GM12873 (cell line): ENCODE measurements around the gene DCLRE1A.

ENCODE experiments used
- TF ChIP-seq, protein P1 (sequence below): IDR thresholded peaks from 2 replicates; pipeline ENCODE4 v1.5.1; 2012; ENCODE audit warnings: low read depth, mild to moderate bottlenecking, moderate library complexity, low read length, control low read depth; ENCODE audit not compliant: insufficient read depth; ENCODE audit errors: missing control alignments

The DCLRE1A gene

DNA sequence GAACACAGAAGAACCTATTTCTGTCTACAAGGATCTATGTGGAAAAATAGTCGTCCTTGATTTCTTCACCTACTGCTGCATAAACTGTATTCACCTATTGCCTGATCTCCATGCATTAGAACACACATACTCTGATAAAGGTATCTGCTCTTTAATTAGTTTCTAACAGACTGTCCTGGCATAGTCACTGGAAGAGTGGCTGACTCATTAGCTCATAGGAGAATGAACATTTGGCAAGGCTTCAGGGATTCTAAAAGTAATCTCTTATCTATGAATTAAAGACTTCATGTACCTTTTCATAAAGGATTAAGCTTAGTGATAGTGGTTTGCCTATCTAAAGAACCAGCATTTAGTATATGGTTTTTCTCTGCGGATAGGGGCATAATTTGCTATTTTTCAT, 4.7 kb upstream of the DCLRE1A start:
- TF ChIP-seq, protein P1, sequence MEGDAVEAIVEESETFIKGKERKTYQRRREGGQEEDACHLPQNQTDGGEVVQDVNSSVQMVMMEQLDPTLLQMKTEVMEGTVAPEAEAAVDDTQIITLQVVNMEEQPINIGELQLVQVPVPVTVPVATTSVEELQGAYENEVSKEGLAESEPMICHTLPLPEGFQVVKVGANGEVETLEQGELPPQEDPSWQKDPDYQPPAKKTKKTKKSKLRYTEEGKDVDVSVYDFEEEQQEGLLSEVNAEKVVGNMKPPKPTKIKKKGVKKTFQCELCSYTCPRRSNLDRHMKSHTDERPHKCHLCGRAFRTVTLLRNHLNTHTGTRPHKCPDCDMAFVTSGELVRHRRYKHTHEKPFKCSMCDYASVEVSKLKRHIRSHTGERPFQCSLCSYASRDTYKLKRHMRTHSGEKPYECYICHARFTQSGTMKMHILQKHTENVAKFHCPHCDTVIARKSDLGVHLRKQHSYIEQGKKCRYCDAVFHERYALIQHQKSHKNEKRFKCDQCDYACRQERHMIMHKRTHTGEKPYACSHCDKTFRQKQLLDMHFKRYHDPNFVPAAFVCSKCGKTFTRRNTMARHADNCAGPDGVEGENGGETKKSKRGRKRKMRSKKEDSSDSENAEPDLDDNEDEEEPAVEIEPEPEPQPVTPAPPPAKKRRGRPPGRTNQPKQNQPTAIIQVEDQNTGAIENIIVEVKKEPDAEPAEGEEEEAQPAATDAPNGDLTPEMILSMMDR, result no peak

DNA sequence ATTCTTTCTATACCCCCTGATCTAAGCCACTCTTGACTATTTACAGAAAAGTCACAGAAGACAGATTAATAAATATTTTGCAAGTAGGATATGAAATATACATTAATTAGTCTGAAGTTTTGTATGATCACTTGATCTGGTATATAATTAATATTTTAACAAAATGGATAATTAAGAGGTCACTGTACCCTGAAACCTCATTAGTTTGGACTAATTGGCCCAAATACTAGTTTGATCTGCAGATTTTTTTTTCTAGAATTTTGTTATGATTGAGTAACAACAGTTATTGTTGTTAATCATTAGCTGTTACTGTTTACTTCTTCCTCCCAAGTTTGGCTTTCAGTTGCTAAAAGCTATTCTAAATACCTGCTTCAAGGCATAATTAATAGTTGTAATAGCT, 3.3 kb upstream of the DCLRE1A start:
- TF ChIP-seq, protein P1, result no peak

DNA sequence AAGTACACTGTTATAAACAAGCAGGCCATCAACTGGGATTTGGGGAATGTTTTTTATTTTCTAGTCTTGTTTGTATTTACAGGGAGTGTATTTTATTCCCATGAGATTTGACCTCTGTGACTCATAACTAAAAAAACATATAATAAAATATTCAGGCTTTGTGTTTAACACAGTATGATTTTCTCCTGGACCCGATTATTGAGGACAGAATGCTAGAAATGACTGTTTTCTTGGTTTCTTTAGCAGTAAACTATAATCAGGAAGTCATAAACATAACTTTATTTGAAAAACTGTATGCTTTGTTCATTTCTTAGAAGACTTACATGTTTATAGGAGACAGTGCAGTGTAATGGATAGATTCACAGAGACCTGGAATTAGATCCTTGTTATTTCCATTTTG, 2.7 kb upstream of the DCLRE1A start:
- TF ChIP-seq, protein P1, result no peak

DNA sequence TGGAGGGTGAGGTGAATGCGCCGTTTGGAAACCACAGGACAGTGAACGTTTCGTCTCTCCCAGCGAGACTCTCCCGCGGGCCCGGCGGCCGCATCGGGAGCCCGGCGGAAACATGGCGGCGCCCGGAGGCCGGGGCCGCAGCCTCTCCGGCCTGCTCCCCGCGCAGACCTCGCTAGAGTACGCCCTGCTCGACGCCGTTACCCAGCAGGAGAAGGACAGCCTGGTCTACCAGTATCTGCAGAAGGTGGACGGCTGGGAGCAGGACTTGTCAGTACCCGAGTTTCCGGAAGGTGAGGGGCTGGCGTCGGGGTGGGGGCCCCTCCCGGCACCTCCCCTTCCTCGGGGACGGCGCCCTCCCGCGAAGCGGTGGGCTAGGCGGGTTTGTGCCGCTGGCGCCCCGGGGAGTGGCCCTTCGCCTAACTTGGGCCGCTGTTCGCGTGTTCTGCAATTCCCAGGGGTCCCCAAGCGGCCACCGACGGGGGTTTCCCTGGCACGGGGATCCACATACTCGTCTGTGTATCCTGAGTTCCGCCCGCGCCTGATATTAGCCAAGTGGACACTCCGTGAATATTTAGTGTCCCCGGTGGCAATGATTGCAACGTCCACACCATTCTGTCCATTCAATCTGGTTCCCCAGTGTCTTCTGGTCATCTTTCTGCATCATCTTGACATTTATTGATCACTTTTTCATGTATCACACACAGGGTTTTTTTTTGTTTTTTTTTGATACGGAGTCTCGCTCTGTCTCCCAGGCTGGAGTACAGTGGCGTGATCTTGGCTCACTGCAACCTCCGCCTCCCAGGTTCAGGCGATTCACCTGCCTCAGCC, 1.1 kb upstream of the DCLRE1A start:
- TF ChIP-seq, protein P1, result peak; percentile 8

DNA sequence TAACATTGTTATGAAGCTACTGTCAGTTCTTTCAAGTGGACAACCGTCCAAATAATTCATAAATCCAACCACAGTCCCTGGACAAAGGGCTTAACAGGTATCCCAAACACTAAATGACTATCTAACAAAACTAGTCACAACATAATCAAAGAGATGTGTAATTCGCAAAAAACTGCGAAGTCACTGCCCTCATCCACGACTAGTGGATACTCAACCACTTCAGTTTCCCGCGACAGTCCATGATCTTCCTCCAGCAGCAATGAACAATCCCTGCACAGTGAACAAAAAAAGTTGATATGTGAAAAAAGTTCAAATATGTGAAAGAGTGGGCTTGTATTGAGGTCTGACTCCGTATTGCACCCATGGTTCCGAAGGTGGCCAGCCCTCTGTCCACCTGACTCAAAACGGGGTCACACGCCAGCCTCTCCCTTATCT, 287 bp downstream of the DCLRE1A start:
- TF ChIP-seq, protein P1, result no peak

DNA sequence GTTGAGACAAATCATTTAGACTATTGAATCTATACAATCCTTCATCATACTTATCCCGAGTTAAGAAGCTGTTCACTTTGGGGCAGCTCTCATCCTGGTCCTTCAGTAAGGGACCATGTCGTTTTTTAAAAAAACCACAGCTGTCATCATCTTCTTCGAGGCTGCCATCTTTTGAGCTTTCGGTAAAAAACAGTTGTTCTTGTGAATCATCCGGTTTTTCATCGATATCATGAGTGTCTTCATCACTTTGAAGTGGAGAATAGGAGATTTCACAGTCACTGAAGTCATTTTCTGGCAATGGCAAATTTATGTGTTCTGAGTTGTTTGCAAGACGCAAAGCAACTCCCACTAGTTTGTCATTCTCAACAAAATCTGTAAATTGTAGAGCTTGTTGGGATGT, 3.9 kb downstream of the DCLRE1A start:
- TF ChIP-seq, protein P1, result no peak

DNA sequence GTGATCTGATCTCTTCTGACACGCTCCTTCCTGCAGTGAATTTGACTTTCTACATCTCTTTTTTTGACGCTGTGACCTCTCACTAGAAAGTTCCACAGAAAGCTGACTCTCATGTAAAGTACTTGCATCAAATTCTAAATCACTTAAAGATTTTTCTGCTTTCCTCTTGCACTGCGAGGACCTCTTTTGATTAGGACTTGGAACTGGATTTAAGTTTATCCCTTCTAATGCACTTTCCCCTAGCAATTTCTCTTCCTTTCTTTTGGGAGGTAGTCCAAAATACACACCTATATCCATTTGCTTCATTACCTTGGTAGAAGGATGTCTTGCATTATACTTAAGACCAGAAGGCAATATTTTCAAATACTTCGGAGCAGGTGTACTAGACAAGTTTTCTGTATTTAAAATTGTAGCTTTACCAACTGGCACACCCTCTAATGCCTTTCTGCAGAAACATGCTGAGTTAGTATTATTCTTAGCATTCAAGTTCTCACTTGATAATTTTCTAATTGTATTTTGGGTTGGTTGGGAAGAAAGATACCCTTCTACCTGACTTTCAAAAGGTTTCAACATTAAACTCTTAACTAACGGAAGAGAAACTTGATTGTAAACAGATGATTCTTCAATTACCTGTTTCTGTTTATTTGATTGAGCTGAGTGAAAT, 4.6 kb downstream of the DCLRE1A start:
- TF ChIP-seq, protein P1, result no peak
